Measurements from ENCODE around the gene ANLN.

ANLN gene

DNA sequence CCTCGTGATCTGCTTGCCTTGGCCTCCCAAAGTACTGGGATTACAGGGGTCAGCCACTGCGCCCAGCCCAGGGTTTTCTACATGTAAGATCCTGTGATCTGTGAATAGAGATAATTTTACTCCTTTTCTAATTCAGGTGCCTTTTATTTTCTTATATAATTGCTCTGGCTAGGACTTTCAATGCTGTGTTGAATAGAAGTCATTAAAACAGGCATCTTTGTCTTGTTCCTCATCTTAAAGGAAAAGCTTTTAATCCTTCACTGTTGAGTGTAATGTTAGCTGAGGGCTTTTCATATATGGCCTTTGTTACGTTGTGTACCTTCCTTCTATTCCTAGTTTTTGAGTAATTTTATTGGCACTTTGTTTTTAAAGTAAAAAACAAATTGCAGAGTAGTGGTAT is 26.6 kb downstream of the ANLN start:
- Histone ChIP-seq H3K27ac (ENCODE audit: low read length) (no peak overlapping the region), H3K36me3 (ENCODE audit: control insufficient read depth in 1 of 2, insufficient read depth in 2 of 2, low read length in 2 of 2) (no peaks in the 10 kb centered on the region), H3K9me3 (ENCODE audit: control insufficient read depth in 1 of 2, low read length in 2 of 2) (no peaks in the 10 kb centered on the region), H3K4me3 (ENCODE audit: low read depth in 1 of 2, low read length in 2 of 2) (no peak overlapping the region), H3K4me1 (ENCODE audit: control insufficient read depth in 1 of 2, insufficient read depth in 2 of 2, low read length in 2 of 2) (no peaks in the 10 kb centered on the region), H3K27me3 (ENCODE audit: low read depth, low read length) (no peaks in the 10 kb centered on the region)

DNA sequence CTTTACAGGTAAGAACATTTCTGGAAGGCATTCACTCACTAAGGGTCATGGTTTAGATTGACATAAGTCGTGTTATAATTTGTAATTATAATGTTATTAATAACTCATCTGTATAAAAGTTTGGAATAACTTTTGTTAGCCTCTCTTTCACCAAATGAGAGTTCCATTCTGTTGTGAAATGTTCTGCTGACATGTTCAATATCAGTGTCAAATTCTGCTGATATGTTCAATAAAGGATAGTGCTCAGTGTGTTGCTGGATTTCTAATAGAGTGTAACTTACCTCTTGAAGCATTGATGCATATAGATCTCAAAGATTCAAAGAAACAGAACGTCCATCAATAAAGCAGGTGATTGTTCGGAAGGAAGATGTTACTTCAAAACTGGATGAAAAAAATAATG is 30.6 kb downstream of the ANLN start:
- Histone ChIP-seq H3K27ac (ENCODE audit: low read length) (no peak overlapping the region), H3K27me3 (ENCODE audit: low read depth, low read length) (no peaks in the 10 kb centered on the region), H3K36me3 (ENCODE audit: control insufficient read depth in 1 of 2, insufficient read depth in 2 of 2, low read length in 2 of 2) (no peaks in the 10 kb centered on the region), H3K9me3 (ENCODE audit: control insufficient read depth in 1 of 2, low read length in 2 of 2) (no peaks in the 10 kb centered on the region), H3K4me3 (ENCODE audit: low read depth in 1 of 2, low read length in 2 of 2) (no peak overlapping the region), H3K4me1 (ENCODE audit: control insufficient read depth in 1 of 2, insufficient read depth in 2 of 2, low read length in 2 of 2) (no peaks in the 10 kb centered on the region)

DNA sequence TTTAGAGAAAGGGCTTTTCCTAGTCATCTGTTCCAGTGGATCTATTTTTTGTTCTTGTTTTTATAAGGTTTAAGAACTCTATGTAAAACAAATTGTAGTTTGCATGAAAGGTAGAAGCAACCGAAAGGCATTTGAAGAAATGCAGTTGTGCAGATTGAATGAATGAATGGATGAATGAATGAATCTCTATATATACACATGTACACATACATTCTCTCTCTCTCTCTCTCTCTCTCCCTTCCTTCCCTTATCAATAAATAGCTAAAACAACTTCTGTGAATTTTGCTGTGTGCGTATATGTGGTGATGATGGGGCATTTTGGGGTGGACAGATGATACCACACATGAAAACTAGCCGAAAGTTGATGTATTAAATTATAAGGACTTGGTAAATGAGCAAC is 32.4 kb downstream of the ANLN start:
- H3K27me3 ChIP-seq (ENCODE audit: low read depth, low read length) = no peaks in the 10 kb centered on the region
- H3K4me1 ChIP-seq (ENCODE audit: control insufficient read depth in 1 of 2, insufficient read depth in 2 of 2, low read length in 2 of 2) = no peaks in the 10 kb centered on the region
- H3K27ac ChIP-seq (ENCODE audit: low read length) = no peak overlapping the region
- no peaks in the 10 kb centered on the region for H3K36me3 ChIP-seq (ENCODE audit: control insufficient read depth in 1 of 2, insufficient read depth in 2 of 2, low read length in 2 of 2)
- no peak overlapping the region for H3K4me3 ChIP-seq (ENCODE audit: low read depth in 1 of 2, low read length in 2 of 2)
- no peaks in the 10 kb centered on the region for H3K9me3 ChIP-seq (ENCODE audit: control insufficient read depth in 1 of 2, low read length in 2 of 2)

DNA sequence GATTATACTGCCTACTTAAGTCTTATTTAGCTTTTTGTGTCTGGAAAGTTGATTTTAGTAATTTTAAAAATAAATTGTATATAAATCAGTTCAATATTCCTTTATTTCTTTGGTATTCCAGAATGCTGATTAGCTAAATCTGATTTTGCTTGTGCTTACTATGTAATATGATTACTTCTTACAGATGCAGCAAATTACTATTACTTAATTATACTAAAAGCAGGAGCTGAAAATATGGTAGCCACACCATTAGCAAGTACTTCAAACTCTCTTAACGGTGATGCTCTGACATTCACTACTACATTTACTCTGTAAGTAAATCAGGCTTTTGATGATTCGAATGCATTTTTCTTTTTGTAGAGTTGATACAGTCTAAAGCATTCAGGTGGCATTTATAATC is 34.0 kb downstream of the ANLN start:
- Histone ChIP-seq H3K9me3 (ENCODE audit: control insufficient read depth in 1 of 2, low read length in 2 of 2) (no peaks in the 10 kb centered on the region), H3K4me3 (ENCODE audit: low read depth in 1 of 2, low read length in 2 of 2) (no peak overlapping the region), H3K27me3 (ENCODE audit: low read depth, low read length) (no peaks in the 10 kb centered on the region), H3K27ac (ENCODE audit: low read length) (no peak overlapping the region), H3K36me3 (ENCODE audit: control insufficient read depth in 1 of 2, insufficient read depth in 2 of 2, low read length in 2 of 2) (no peaks in the 10 kb centered on the region), H3K4me1 (ENCODE audit: control insufficient read depth in 1 of 2, insufficient read depth in 2 of 2, low read length in 2 of 2) (no peaks in the 10 kb centered on the region)

DNA sequence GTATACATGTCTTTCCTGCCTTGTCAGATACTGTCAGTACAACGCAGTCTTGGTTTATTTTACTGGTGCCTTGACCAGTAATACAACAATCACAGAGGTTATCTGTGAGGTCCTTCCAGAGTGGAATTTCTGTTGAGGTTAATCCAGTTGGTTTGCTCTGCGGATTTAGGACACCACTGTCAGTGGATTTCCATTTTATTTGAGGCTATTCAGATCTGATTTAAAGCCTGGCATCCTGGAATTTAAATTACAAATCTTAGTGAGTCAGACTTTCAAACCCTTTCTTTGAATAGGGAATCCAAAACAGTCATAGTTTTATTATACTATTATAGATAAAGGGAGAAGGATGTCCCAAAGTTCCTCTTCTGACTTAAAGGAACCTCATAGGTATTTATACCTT is 40.5 kb downstream of the ANLN start:
- Histone ChIP-seq H3K4me3 (ENCODE audit: low read depth in 1 of 2, low read length in 2 of 2) (no peak overlapping the region), H3K9me3 (ENCODE audit: control insufficient read depth in 1 of 2, low read length in 2 of 2) (peaks cover 0 to 7% of the 10 kb centered on the region in 2 donors), H3K27ac (ENCODE audit: low read length) (no peak overlapping the region), H3K36me3 (ENCODE audit: control insufficient read depth in 1 of 2, insufficient read depth in 2 of 2, low read length in 2 of 2) (no peaks in the 10 kb centered on the region), H3K4me1 (ENCODE audit: control insufficient read depth in 1 of 2, insufficient read depth in 2 of 2, low read length in 2 of 2) (no peaks in the 10 kb centered on the region), H3K27me3 (ENCODE audit: low read depth, low read length) (no peaks in the 10 kb centered on the region)

DNA sequence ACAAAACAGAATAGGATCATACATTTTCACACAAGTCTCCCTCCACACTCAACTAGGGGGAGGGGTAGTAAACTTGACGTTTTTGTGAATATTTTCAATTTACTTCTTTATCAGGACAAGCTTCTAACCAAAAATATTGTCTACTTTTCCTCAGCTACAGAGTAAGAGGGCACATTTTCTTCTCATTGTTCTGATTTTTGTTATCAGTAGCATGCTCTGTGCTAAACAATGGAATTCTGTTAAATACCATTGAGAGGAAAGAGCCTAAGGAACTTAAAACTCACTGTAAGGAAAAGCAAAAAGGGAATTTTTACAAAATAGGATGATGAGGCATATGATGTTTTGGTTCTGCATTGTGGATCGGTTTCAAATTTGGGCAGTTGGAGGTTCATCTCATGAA is 41.2 kb downstream of the ANLN start:
- H3K27me3 ChIP-seq (ENCODE audit: low read depth, low read length) = no peaks in the 10 kb centered on the region

DNA sequence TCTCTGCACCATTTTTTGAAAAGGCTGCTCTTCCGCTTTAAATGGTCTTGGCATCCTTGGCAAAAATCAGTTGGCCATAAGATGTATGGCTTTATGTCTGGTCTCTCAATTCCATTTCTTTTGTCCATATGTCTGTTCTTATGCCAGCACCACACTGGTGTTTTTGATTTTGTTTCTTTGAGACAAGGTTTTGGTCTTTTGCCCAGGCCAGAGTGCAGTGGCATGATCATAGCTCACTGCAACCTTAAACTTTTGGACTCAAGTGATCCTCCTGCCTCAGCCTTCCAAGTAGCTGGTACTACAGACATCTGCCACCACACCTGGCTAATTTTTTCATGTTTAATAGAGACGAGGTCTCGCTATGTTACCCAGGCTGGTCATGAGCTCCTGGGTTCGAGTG is 48.5 kb downstream of the ANLN start:
- Histone ChIP-seq H3K4me1 (ENCODE audit: control insufficient read depth in 1 of 2, insufficient read depth in 2 of 2, low read length in 2 of 2) (no peaks in the 10 kb centered on the region), H3K27ac (ENCODE audit: low read length) (no peak overlapping the region), H3K36me3 (ENCODE audit: control insufficient read depth in 1 of 2, insufficient read depth in 2 of 2, low read length in 2 of 2) (no peaks in the 10 kb centered on the region), H3K9me3 (ENCODE audit: control insufficient read depth in 1 of 2, low read length in 2 of 2) (no peaks in the 10 kb centered on the region), H3K4me3 (ENCODE audit: low read depth in 1 of 2, low read length in 2 of 2) (no peak overlapping the region), H3K27me3 (ENCODE audit: low read depth, low read length) (no peaks in the 10 kb centered on the region)

More for the DNA sequence above, 41.2 kb downstream of the ANLN start:
- Histone ChIP-seq H3K36me3 (ENCODE audit: control insufficient read depth in 1 of 2, insufficient read depth in 2 of 2, low read length in 2 of 2) (no peaks in the 10 kb centered on the region), H3K9me3 (ENCODE audit: control insufficient read depth in 1 of 2, low read length in 2 of 2) (peaks cover 0 to 7% of the 10 kb centered on the region in 2 donors), H3K27ac (ENCODE audit: low read length) (no peak overlapping the region), H3K4me1 (ENCODE audit: control insufficient read depth in 1 of 2, insufficient read depth in 2 of 2, low read length in 2 of 2) (no peaks in the 10 kb centered on the region), H3K4me3 (ENCODE audit: low read depth in 1 of 2, low read length in 2 of 2) (no peak overlapping the region)

DNA sequence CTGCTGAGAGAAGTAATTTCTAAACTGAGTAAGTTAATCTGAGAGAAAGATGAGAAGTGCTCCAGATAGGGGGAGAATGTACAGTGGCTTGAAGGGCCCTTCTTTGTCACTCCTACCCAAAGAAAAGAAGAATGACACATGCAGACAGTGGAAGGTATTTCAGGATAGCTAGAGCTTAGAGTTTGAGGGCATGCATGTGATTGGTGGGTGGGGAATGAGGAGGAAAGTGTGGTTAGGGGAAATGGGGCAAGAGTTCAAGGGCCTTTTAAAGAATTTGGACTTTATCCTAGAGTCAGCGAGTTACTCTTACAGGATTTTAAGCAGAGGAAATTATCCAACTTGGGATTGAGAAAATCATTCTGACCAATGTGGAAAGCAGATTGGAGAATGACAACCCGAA is 50.0 kb downstream of the ANLN start:
- no peaks in the 10 kb centered on the region for H3K27me3 ChIP-seq (ENCODE audit: low read depth, low read length)
- no peaks in the 10 kb centered on the region for H3K4me1 ChIP-seq (ENCODE audit: control insufficient read depth in 1 of 2, insufficient read depth in 2 of 2, low read length in 2 of 2)
- H3K9me3 ChIP-seq (ENCODE audit: control insufficient read depth in 1 of 2, low read length in 2 of 2) = no peaks in the 10 kb centered on the region
- H3K36me3 ChIP-seq (ENCODE audit: control insufficient read depth in 1 of 2, insufficient read depth in 2 of 2, low read length in 2 of 2) = no peaks in the 10 kb centered on the region
- no peak overlapping the region for H3K4me3 ChIP-seq (ENCODE audit: low read depth in 1 of 2, low read length in 2 of 2)
- H3K27ac ChIP-seq (ENCODE audit: low read length) = no peak overlapping the region

DNA sequence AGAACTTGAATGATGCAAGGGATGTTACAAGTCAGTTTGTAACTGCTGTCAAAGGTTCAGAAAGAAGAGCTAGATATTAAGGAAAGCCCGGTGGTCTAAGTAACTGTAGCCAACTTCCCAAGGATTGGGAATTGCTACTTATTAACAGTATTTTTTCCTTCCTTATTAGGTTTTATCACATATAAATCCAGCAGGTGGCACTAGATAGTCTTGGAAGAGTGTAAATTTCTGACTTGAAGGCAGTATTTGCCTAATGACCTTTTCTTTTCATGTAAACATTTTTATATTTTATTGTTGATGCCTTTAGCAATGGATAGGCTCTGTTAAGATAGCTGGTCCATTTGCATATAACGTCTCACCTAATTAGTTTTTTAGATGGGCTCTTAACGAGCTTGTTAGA is 51.2 kb downstream of the ANLN start:
- no peaks in the 10 kb centered on the region for H3K9me3 ChIP-seq (ENCODE audit: control insufficient read depth in 1 of 2, low read length in 2 of 2)
- no peaks in the 10 kb centered on the region for H3K36me3 ChIP-seq (ENCODE audit: control insufficient read depth in 1 of 2, insufficient read depth in 2 of 2, low read length in 2 of 2)
- H3K4me1 ChIP-seq (ENCODE audit: control insufficient read depth in 1 of 2, insufficient read depth in 2 of 2, low read length in 2 of 2) = no peaks in the 10 kb centered on the region
- H3K27me3 ChIP-seq (ENCODE audit: low read depth, low read length) = no peaks in the 10 kb centered on the region
- no peak overlapping the region for H3K27ac ChIP-seq (ENCODE audit: low read length)
- no peak overlapping the region for H3K4me3 ChIP-seq (ENCODE audit: low read depth in 1 of 2, low read length in 2 of 2)

DNA sequence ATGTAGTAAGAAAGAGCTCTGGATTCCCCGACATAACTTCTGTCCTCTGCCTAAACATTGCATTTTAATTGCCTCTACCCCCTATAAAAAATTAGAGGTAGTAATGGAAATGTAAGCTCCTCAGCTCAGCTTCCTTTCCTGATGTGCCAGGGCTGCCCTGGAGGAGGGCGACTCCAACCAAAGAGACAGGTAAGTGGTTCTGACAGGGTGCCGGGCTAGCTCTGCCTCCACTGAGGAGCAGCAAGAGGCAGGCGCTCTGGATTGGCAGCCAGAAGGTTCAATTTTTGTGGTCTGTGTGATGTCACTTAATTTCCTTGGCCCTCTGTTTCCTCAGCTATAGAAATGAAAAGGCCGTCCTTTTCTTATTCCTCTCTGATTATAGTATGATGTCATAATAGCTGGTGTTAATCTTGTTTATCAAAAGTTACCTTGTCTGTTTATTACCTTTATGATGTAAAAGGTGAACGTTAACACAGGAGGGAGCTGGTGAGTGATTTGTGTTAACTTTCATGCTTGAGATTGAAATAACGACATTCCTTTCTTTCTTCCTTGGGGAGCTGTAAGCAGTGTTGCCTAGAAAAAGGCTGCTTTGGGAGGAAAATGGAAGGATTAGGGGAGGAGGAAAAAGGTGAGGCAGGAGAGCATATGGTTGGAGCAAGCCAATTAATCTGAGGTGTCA is 51.8 kb downstream of the ANLN start:
- no peaks in the 10 kb centered on the region for H3K4me1 ChIP-seq (ENCODE audit: control insufficient read depth in 1 of 2, insufficient read depth in 2 of 2, low read length in 2 of 2)
- H3K27me3 ChIP-seq (ENCODE audit: low read depth, low read length) = no peaks in the 10 kb centered on the region
- no peaks in the 10 kb centered on the region for H3K9me3 ChIP-seq (ENCODE audit: control insufficient read depth in 1 of 2, low read length in 2 of 2)
- H3K27ac ChIP-seq (ENCODE audit: low read length) = no peak overlapping the region
- H3K4me3 ChIP-seq (ENCODE audit: low read depth in 1 of 2, low read length in 2 of 2) = no peak overlapping the region
- H3K36me3 ChIP-seq (ENCODE audit: control insufficient read depth in 1 of 2, insufficient read depth in 2 of 2, low read length in 2 of 2) = no peaks in the 10 kb centered on the region

DNA sequence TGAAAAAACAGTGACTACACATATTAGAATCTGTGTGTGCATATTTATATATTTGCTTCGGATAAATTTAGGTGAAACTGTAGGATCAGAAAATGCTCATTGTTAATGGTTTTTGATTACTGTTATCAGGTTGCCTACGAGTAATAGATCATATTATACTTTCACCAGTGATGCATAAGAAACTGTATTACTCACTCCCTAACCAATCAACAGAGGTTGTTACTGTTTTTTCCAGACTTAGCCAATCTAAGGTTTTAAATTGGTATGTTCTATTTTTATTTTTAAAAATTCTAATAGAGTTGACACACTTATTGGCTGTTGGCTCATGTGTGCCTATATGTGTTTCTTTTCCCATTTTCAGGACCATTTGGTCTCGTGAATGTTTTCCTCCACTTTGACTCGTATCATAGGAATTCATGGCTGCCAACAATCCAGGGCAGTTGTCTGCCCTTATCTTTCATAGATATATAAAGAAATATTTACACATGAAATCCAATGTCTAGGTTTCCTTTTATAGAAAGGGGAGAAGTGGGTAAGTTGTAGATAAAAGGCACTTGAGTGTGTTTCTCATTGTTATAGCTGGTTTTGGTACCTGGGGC is 59.2 kb downstream of the ANLN start:
- no peaks in the 10 kb centered on the region for H3K4me1 ChIP-seq (ENCODE audit: control insufficient read depth in 1 of 2, insufficient read depth in 2 of 2, low read length in 2 of 2)
- no peaks in the 10 kb centered on the region for H3K9me3 ChIP-seq (ENCODE audit: control insufficient read depth in 1 of 2, low read length in 2 of 2)
- H3K4me3 ChIP-seq (ENCODE audit: low read depth in 1 of 2, low read length in 2 of 2) = no peak overlapping the region
- no peak overlapping the region for H3K27ac ChIP-seq (ENCODE audit: low read length)
- peaks cover 0 to 3% of the 10 kb centered on the region in 2 donors for H3K36me3 ChIP-seq (ENCODE audit: control insufficient read depth in 1 of 2, insufficient read depth in 2 of 2, low read length in 2 of 2)
- H3K27me3 ChIP-seq (ENCODE audit: low read depth, low read length) = no peaks in the 10 kb centered on the region

DNA sequence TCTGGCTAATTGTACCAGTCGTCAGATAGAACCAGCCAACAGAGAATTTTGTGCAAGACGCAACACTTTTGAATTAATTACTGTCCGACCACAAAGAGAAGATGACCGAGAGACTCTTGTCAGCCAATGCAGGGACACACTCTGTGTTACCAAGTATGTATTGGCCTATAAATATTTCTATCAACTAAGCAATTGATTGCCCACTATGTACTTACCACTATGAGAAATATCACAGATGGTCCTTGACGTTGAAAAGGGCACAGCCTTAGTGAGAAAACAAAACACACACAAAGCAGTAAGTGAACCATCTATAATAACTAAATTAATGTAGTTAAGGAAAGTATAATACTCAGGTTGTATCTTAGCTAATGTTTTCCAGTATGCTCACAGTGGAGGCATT is 60.0 kb downstream of the ANLN start:
- H3K27me3 ChIP-seq (ENCODE audit: low read depth, low read length) = no peaks in the 10 kb centered on the region
- no peaks in the 10 kb centered on the region for H3K9me3 ChIP-seq (ENCODE audit: control insufficient read depth in 1 of 2, low read length in 2 of 2)
- H3K4me1 ChIP-seq (ENCODE audit: control insufficient read depth in 1 of 2, insufficient read depth in 2 of 2, low read length in 2 of 2) = no peaks in the 10 kb centered on the region
- H3K4me3 ChIP-seq (ENCODE audit: low read depth in 1 of 2, low read length in 2 of 2) = no peak overlapping the region
- H3K36me3 ChIP-seq (ENCODE audit: control insufficient read depth in 1 of 2, insufficient read depth in 2 of 2, low read length in 2 of 2) = peaks cover 0 to 3% of the 10 kb centered on the region in 2 donors
- no peak overlapping the region for H3K27ac ChIP-seq (ENCODE audit: low read length)

Measured in muscle layer of duodenum (tissue), 2 donors.